Esophagus muscularis mucosa (tissue), 4 donors: ENCODE measurements around the gene GON4L. TPM values are rescaled to one million over a fixed set of nuclear protein-coding genes. Genes with fewer than 3 reads are reported as not detected.

Experiments
- DNase-seq: peaks from one replicate; pipeline ENCODE4 v3.0.0-alpha.2; 2017; ENCODE audit errors: extremely low spot score
- H3K27ac ChIP-seq, 4 donors: fragments of 200-600 bp; sonication (generic); replicated peaks in 1 of 4; 1 replicate in 3 of 4; 2 replicates in 1 of 4; pipeline ENCODE4 v1.5.1; 2016 to 2019; ENCODE audit warnings: mild to moderate bottlenecking in 1 of 4
- H3K27me3 ChIP-seq, 4 donors: fragments of 200-600 bp; sonication (generic); one replicate each; pipeline versions ENCODE4 v1.5.1 to v1.6.0; 2016 to 2019
- H3K36me3 ChIP-seq, 4 donors: fragments of 200-600 bp; sonication (generic); one replicate each; pipeline ENCODE4 v1.5.1; 2016 to 2019
- H3K4me1 ChIP-seq, 4 donors: fragments of 200-600 bp; sonication (generic); one replicate each; pipeline ENCODE4 v1.5.1; 2016 to 2019
- H3K4me3 ChIP-seq, 4 donors: fragments of 200-600 bp; sonication (generic); 1 replicate in 2 of 4; 2 replicates in 2 of 4; pipeline ENCODE4 v1.5.1; 2016 to 2019; ENCODE audit warnings: mild to moderate bottlenecking in 4 of 4, moderate library complexity in 1 of 4
- H3K9me3 ChIP-seq, 4 donors: fragments of 200-600 bp; sonication (generic); 1 replicate in 3 of 4; 2 replicates in 1 of 4; pipeline ENCODE4 v1.5.1; 2016 to 2019
- EP300 ChIP-seq: sonication (generic); formaldehyde crosslinking; IDR thresholded peaks from one replicate; pipeline ENCODE4 v1.6.1; 2017; ENCODE audit warnings: antibody characterized with exemption
- POLR2A ChIP-seq: fragments of 450-650 bp; IDR thresholded peaks from one replicate; pipeline ENCODE4 v1.6.1; 2017; ENCODE audit warnings: antibody characterized with exemption, moderate library complexity, mild to moderate bottlenecking, low read depth
- POLR2AphosphoS5 ChIP-seq, 2 donors: sonication (generic); formaldehyde crosslinking; IDR thresholded peaks; one replicate each; pipeline ENCODE4 v1.6.1; 2017; ENCODE audit warnings: antibody characterized with exemption in 2 of 2
- WGBS: methylation state at CpG from one replicate; pipeline ENCODE4 v1.1.5; 2018; 5-methylcytosine and 5-hydroxymethylcytosine counted together
- intact Hi-C: fragments of 100-400 bp; cut with DNase I; formaldehyde crosslinking; loops from one replicate; pipeline ENCODE4 v1.15.1; 2023
- total RNA-seq, 4 donors: library from RNA; depleted of rRNA; stranded (reverse); fragments of >200 nt; gene quantifications; one replicate each; pipeline versions ENCODE4 v1.1.0 to v1.2.1, GENCODE V29; 2016
- TF ChIP-seq, protein P1 (sequence below), 3 experiments: fragments of 200-600 bp in 2 of 3; fragments of 450-650 bp in 1 of 3; sonication (generic) in 2 of 3; IDR thresholded peaks; one replicate each; pipeline ENCODE4 v1.5.1; 2017 to 2019; ENCODE audit warnings: antibody characterized with exemption in 3 of 3, mild to moderate bottlenecking in 2 of 3, moderate library complexity in 1 of 3

GON4L gene, protein sequence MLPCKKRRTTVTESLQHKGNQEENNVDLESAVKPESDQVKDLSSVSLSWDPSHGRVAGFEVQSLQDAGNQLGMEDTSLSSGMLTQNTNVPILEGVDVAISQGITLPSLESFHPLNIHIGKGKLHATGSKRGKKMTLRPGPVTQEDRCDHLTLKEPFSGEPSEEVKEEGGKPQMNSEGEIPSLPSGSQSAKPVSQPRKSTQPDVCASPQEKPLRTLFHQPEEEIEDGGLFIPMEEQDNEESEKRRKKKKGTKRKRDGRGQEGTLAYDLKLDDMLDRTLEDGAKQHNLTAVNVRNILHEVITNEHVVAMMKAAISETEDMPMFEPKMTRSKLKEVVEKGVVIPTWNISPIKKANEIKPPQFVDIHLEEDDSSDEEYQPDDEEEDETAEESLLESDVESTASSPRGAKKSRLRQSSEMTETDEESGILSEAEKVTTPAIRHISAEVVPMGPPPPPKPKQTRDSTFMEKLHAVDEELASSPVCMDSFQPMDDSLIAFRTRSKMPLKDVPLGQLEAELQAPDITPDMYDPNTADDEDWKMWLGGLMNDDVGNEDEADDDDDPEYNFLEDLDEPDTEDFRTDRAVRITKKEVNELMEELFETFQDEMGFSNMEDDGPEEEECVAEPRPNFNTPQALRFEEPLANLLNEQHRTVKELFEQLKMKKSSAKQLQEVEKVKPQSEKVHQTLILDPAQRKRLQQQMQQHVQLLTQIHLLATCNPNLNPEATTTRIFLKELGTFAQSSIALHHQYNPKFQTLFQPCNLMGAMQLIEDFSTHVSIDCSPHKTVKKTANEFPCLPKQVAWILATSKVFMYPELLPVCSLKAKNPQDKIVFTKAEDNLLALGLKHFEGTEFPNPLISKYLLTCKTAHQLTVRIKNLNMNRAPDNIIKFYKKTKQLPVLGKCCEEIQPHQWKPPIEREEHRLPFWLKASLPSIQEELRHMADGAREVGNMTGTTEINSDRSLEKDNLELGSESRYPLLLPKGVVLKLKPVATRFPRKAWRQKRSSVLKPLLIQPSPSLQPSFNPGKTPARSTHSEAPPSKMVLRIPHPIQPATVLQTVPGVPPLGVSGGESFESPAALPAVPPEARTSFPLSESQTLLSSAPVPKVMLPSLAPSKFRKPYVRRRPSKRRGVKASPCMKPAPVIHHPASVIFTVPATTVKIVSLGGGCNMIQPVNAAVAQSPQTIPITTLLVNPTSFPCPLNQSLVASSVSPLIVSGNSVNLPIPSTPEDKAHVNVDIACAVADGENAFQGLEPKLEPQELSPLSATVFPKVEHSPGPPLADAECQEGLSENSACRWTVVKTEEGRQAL (N-terminal part only)
- 10 to 100 TPM; 26.5 to 49.8 (median 28.3) TPM for total RNA-seq

- Histone ChIP-seq H3K9me3 (no peaks in the 10 kb centered on the region), H3K36me3 (peaks cover 13 to 32% (median 26%) of the 10 kb centered on the region in 4 donors), H3K4me3 (peak within 1 kb of the TSS; percentile 69 to 76 (median 70)), H3K27me3 (no peaks in the 10 kb centered on the region), H3K27ac (peak within 1 kb of the TSS; percentile 79 to 87 (median 84)), H3K4me1 (peaks cover 22 to 50% (median 43%) of the 10 kb centered on the region in 4 donors)
- 15% methylated on average over 44 of the region's 46 CpGs for WGBS
- TF ChIP-seq POLR2AphosphoS5 (IDR thresholded peaks at IDR 0.05) (peak; percentile 82 to 98), POLR2A (no peak)
- TF ChIP-seq, protein P1, sequence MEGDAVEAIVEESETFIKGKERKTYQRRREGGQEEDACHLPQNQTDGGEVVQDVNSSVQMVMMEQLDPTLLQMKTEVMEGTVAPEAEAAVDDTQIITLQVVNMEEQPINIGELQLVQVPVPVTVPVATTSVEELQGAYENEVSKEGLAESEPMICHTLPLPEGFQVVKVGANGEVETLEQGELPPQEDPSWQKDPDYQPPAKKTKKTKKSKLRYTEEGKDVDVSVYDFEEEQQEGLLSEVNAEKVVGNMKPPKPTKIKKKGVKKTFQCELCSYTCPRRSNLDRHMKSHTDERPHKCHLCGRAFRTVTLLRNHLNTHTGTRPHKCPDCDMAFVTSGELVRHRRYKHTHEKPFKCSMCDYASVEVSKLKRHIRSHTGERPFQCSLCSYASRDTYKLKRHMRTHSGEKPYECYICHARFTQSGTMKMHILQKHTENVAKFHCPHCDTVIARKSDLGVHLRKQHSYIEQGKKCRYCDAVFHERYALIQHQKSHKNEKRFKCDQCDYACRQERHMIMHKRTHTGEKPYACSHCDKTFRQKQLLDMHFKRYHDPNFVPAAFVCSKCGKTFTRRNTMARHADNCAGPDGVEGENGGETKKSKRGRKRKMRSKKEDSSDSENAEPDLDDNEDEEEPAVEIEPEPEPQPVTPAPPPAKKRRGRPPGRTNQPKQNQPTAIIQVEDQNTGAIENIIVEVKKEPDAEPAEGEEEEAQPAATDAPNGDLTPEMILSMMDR (IDR thresholded peaks at IDR 0.05): peak in 1 of 3 experiments; percentile 26
- intact Hi-C loops: no loop called here
- peak; percentile 96 for DNase-seq
These were observed at the start of gene GON4L for GRCh38 chr1:155856975-155857930. Gene GON4L (minus strand): TSS chr1:155857214. CDS start chr1:155853780, 3,434 bp downstream.

DNA sequence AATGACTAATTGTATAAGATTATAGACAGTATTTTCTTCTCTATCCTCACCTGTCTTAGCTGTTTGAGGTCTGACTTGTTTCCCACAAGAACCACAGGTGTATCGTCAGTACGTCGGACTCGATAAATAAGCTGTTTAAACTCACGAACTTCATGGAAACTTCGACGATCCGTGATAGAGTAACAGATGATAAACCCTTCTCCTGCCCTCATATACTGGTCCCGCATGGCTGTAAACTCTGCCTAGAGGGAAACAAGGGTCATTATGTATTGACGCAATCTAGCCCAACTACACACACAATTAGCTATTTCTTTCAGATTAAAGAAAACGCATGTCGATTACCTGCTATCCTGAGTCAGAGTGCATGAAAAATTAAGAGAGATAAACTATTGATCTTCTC is 47.2 kb upstream of the GON4L start:
- TF ChIP-seq POLR2AphosphoS5 (IDR thresholded peaks at IDR 0.05): no peak
- TF ChIP-seq POLR2A: no peak
- TF ChIP-seq, protein P1 (IDR thresholded peaks at IDR 0.05): no peak
- TF ChIP-seq EP300: no peak
- Histone ChIP-seq H3K4me1 (peaks cover under 1 to 14% (median 5%) of the 10 kb centered on the region in 4 donors), H3K27ac (no peak overlapping the region), H3K9me3 (no peaks in the 10 kb centered on the region), H3K36me3 (peaks cover 78 to 100% (median 98%) of the 10 kb centered on the region in 4 donors), H3K4me3 (no peak overlapping the region), H3K27me3 (no peaks in the 10 kb centered on the region)
- intact Hi-C loops: no loop called here
- DNase-seq: no peak
- 93% methylated on average over 12 of the region's 12 CpGs for WGBS

GRCh38 chr1:155900161-155900560 is 43.1 kb upstream of the GON4L start:
- intact Hi-C loops: no loop called here
- Histone ChIP-seq H3K9me3 (no peaks in the 10 kb centered on the region), H3K27ac (no peak overlapping the region), H3K4me3 (no peak overlapping the region), H3K4me1 (peaks cover 0 to 5% (median 0%) of the 10 kb centered on the region in 4 donors), H3K27me3 (no peaks in the 10 kb centered on the region), H3K36me3 (peaks cover 63 to 92% (median 84%) of the 10 kb centered on the region in 4 donors)
- no peak for DNase-seq
- TF ChIP-seq POLR2AphosphoS5 (IDR thresholded peaks at IDR 0.05): no peak
- TF ChIP-seq EP300: no peak
- TF ChIP-seq POLR2A: no peak
- TF ChIP-seq, protein P1 (IDR thresholded peaks at IDR 0.05): no peak
- WGBS: 90% methylated on average over 4 of the region's 4 CpGs
